DOHH2 (cell line): ENCODE measurements around the gene MUL1.
"Not testable (repeated sequence)": the region's sequence is repeated elsewhere in the genome, so short reads cannot be mapped to it uniquely, and the experiment has no call there.

Experiments used
- H3F3A ChIP-seq: fragments of 200-600 bp; sonication (generic), shearing (Covaris generic); 2 replicates; pipeline ENCODE4 v1.6.0; 2016; ENCODE audit warnings: antibody characterized with exemption, mild to moderate bottlenecking; ENCODE audit not compliant: control insufficient read depth, insufficient read depth
- H3K27ac ChIP-seq: fragments of 200-600 bp; sonication (generic); 2 replicates; pipeline ENCODE4 v1.5.1; 2014; ENCODE audit warnings: low read depth, mild to moderate bottlenecking, low read length, moderate library complexity
- H3K27me3 ChIP-seq: fragments of 200-600 bp; sonication (generic); 2 replicates; pipeline ENCODE4 v1.6.1; 2014; ENCODE audit warnings: mild to moderate bottlenecking, low read length, mixed read lengths; ENCODE audit not compliant: control insufficient read depth
- H3K36me3 ChIP-seq: fragments of 200-600 bp; sonication (generic); 2 replicates; pipeline ENCODE4 v1.6.1; 2014; ENCODE audit warnings: mild to moderate bottlenecking, low read length, moderate library complexity, mixed read lengths; ENCODE audit not compliant: control insufficient read depth
- H3K4me1 ChIP-seq: fragments of 200-600 bp; sonication (generic); 2 replicates; pipeline ENCODE4 v1.6.1; 2014; ENCODE audit warnings: mild to moderate bottlenecking, low read length, mixed read lengths; ENCODE audit not compliant: control insufficient read depth
- H3K4me2 ChIP-seq: fragments of 200-600 bp; sonication (generic); 2 replicates; pipeline ENCODE4 v1.6.0; 2014; ENCODE audit warnings: mild to moderate bottlenecking, low read length, moderate library complexity
- H3K4me3 ChIP-seq: fragments of 200-600 bp; sonication (generic); 2 replicates; pipeline ENCODE4 v1.5.1; 2014; ENCODE audit warnings: mild to moderate bottlenecking, low read length, mixed read lengths
- H3K79me2 ChIP-seq: fragments of 200-600 bp; sonication (generic); 2 replicates; pipeline ENCODE4 v1.6.1; 2014; ENCODE audit warnings: mild to moderate bottlenecking, low read length, mixed read lengths; ENCODE audit not compliant: control insufficient read depth
- H3K9me2 ChIP-seq: fragments of 200-600 bp; sonication (generic); replicated peaks from 2 replicates; pipeline ENCODE4 v1.6.1; 2014; ENCODE audit warnings: mild to moderate bottlenecking, low read length, mixed read lengths; ENCODE audit not compliant: control insufficient read depth
- H3K9me3 ChIP-seq: fragments of 200-600 bp; sonication (generic); 2 replicates; pipeline ENCODE4 v1.6.1; 2014; ENCODE audit warnings: antibody characterized with exemption, low read length, mixed read lengths; ENCODE audit not compliant: control insufficient read depth, insufficient read depth
- H4K20me1 ChIP-seq: fragments of 200-600 bp; sonication (generic); 2 replicates; pipeline ENCODE4 v1.6.0; 2014; ENCODE audit warnings: low read depth, mild to moderate bottlenecking, antibody characterized with exemption, low read length, moderate library complexity; ENCODE audit not compliant: control insufficient read depth, insufficient read depth
- EZH2phosphoT487 ChIP-seq: fragments of 200-600 bp; sonication (generic); IDR thresholded peaks from 2 replicates; pipeline ENCODE4 v1.6.1; 2017; ENCODE audit warnings: borderline replicate concordance, mild to moderate bottlenecking, antibody characterized with exemption, low read length, moderate library complexity, mixed read lengths
- TF ChIP-seq, protein P1 (sequence below): fragments of 200-600 bp; sonication (generic); IDR thresholded peaks from one replicate; pipeline ENCODE4 v1.5.1; 2014; ENCODE audit warnings: antibody characterized with exemption, mild to moderate bottlenecking, low read depth, low read length; ENCODE audit not compliant: poor library complexity, severe bottlenecking

The MUL1 gene

DNA sequence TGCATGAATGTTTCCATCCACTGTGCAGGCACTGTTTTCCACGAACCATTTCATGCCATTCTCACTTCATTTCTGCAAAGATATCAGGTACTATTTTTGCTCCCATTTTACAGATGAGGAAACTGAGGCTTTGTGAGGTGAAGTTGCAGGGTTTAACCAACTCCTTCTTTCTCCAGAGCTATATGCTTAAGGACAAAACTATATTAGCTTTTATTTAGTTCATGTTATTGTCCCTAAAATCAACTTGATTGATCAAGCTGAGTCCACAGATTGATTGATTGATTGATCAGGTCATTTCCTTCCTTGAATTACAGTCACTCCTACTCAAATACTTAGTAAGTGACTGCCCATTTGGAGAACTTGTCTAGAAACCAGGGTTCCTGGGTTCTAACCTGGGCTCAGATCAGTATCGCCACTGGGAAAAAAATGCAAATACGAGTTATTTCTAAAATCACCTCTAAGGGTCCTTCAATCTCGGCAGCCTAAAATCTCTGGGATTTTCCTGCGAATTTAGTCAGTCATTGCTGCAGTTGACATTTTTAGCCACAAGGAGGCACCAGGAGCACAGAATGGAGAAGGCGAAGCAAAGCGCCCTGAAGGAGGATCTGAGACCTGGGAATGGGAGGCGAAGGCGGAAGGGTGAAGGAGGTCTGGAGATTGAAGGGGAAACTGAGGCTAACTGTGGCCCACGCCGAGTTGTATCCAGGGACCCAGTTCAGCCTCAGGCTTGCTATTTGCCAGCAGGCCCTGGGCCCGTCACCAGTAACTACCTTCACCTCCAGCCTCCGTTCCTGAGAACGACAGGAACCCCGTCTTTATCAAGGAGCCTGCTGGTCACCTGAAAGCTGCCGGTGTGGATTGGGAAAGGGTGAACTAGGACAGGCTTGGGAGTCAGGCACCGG lies 14.3 kb upstream of the MUL1 start:
- H3K27me3 ChIP-seq: 0 out of 2 replicates have a peak, but pooled peaks cover 3% of the 10 kb centered on the region
- H3F3A ChIP-seq: no peaks in the 10 kb centered on the region
- no peak overlapping the region for H3K4me3 ChIP-seq
- H4K20me1 ChIP-seq: no peaks in the 10 kb centered on the region
- no peaks in the 10 kb centered on the region for H3K79me2 ChIP-seq
- 0 out of 2 replicates have a peak overlapping the region, but pooled peaks have one; percentile 17 for H3K4me2 ChIP-seq
- no peaks in the 10 kb centered on the region for H3K9me3 ChIP-seq
- H3K9me2 ChIP-seq: no peaks in the 10 kb centered on the region
- H3K36me3 ChIP-seq: no peaks in the 10 kb centered on the region
- TF ChIP-seq, protein P1, sequence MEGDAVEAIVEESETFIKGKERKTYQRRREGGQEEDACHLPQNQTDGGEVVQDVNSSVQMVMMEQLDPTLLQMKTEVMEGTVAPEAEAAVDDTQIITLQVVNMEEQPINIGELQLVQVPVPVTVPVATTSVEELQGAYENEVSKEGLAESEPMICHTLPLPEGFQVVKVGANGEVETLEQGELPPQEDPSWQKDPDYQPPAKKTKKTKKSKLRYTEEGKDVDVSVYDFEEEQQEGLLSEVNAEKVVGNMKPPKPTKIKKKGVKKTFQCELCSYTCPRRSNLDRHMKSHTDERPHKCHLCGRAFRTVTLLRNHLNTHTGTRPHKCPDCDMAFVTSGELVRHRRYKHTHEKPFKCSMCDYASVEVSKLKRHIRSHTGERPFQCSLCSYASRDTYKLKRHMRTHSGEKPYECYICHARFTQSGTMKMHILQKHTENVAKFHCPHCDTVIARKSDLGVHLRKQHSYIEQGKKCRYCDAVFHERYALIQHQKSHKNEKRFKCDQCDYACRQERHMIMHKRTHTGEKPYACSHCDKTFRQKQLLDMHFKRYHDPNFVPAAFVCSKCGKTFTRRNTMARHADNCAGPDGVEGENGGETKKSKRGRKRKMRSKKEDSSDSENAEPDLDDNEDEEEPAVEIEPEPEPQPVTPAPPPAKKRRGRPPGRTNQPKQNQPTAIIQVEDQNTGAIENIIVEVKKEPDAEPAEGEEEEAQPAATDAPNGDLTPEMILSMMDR: peak; percentile 73
- TF ChIP-seq EZH2phosphoT487: no peak
- H3K27ac ChIP-seq: no peak overlapping the region
- no peaks in the 10 kb centered on the region for H3K4me1 ChIP-seq

DNA sequence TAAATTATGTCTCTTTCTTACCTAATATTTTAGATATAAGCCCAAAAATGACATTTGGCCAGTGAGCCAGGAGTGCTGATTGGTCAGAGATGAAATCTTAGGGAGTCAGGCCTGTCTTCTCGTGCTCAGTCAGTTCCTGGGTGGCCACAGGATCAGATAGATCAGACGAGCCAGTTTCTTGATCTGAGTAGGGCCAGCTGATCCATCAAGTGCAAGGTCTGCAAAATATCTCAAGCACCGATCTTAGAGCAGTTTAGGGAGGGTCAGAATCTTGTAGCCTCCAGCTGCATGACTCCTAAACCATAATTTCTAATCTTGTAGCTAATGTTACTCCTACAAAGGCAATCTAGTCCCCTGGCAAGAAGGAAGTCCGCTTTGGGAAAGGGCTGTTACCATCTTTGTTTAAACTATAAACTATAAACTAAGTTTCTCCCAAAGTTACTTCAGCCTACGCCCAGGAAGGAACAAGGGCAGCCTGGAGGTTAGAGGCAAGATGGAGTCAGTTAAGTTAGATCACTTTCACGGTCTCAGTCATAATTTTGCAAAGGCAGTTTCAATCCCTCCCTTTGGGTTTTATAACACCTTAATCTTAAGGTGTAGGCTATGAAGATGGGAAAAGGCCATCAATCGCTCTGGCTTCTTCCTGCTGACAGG lies 11.8 kb upstream of the MUL1 start:
- H3K9me3 ChIP-seq, H3K27me3 ChIP-seq, H3K36me3 ChIP-seq, H3K4me2 ChIP-seq, H4K20me1 ChIP-seq, H3K4me1 ChIP-seq, H3K4me3 ChIP-seq, H3K9me2 ChIP-seq, H3K27ac ChIP-seq, H3K79me2 ChIP-seq, H3F3A ChIP-seq: not testable (repeated sequence)

DNA sequence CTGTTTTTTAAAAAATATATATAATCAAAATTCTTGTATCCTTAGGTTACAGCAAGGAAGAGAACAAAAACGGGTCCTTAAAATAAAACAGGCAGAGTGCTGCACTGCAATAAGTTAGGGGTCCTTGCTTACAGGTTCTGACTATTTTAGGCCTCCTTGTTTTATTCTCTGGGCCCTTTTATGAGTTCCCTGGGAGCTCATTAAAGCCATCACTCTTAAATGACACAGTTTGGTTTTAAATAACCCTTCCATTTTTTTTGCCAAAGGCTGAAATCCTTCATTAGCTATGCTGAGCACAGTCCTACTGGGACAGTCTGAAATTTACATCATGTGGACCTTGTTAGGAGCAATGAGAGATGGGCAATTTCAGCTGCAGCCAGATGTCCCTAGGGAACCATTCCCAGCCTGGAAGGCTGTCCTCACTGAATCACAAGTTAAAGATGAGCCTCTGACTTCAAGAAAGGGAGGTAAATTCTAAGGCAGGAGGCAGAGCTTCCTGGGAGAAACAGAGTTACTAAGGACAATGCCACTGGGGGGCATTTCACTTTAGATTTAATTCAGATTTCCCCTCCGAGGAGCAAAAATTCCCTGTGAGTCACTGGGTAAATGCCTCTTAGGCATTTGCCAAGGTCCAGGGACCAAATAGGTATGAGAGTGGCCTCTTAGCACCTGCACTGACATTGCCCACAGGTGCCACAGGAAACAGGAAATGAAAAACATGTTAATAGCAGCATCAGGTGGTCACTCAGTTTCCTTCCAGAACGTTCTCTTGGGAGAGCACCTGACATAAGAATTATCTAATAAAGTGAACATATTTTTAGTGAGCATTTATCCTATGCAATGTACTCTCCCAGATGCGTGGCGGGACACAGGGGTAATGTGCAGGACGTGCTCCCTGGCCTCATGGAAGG lies 3.8 kb upstream of the MUL1 start:
- Histone ChIP-seq H3K4me3 (peak overlapping the region; percentile 5; the same call in 1 of the 2 replicates), H4K20me1 (no peaks in the 10 kb centered on the region), H3F3A (peaks cover 7% of the 10 kb centered on the region), H3K9me2 (no peaks in the 10 kb centered on the region), H3K4me2 (peak overlapping the region; percentile 41), H3K36me3 (no peaks in the 10 kb centered on the region), H3K79me2 (peaks cover 12% of the 10 kb centered on the region), H3K27me3 (no peaks in the 10 kb centered on the region), H3K27ac (no peak overlapping the region), H3K4me1 (peaks cover 35% of the 10 kb centered on the region), H3K9me3 (no peaks in the 10 kb centered on the region)
- TF ChIP-seq, protein P1: no peak
- TF ChIP-seq EZH2phosphoT487: no peak
